ENCODE measurements around the gene GPR179. TPM values are rescaled to one million over a fixed set of nuclear protein-coding genes. Genes with fewer than 3 reads are reported as not detected.

Gene GPR179
- under 1 TPM; 0.09 to 0.60 TPM for total RNA-seq

GRCh38 chr17:38343608-38344419 is at the start of gene GPR179:
Gene GPR179 (minus strand): TSS chr17:38343956. CDS start chr17:38343789, 167 bp downstream.
- no peaks in the 10 kb centered on the region for H3K27me3 Mint-ChIP-seq (ENCODE audit: low read depth)
- H3K27ac Mint-ChIP-seq: no peak within 1 kb of the TSS
- no peaks in the 10 kb centered on the region for H3K36me3 Mint-ChIP-seq (ENCODE audit: insufficient read depth in 2 of 2)
- peaks cover under 1% of the 10 kb centered on the region for H3K4me1 Mint-ChIP-seq (ENCODE audit: low read depth)
- ATAC-seq (replicated peaks in 1 of 2) (no peak), DNase-seq (no peak)
- H3K9me3 Mint-ChIP-seq: no peaks in the 10 kb centered on the region
- H3K4me3 Mint-ChIP-seq: no peak within 1 kb of the TSS

GRCh38 chr17:38379448-38379847 is 35.7 kb upstream of the GPR179 start:
- Mint-ChIP-seq H3K27ac (no peak overlapping the region), H3K36me3 (ENCODE audit: insufficient read depth in 2 of 2) (no peaks in the 10 kb centered on the region), H3K4me3 (no peak overlapping the region), H3K9me3 (no peaks in the 10 kb centered on the region), H3K4me1 (ENCODE audit: low read depth) (no peaks in the 10 kb centered on the region), H3K27me3 (ENCODE audit: low read depth) (no peaks in the 10 kb centered on the region)
- no peak for DNase-seq
- no peak for ATAC-seq (replicated peaks in 1 of 2)

GRCh38 chr17:38369124-38369886 is 25.5 kb upstream of the GPR179 start:
- no peaks in the 10 kb centered on the region for H3K27me3 Mint-ChIP-seq (ENCODE audit: low read depth)
- no peak for ATAC-seq (replicated peaks in 1 of 2)
- H3K36me3 Mint-ChIP-seq (ENCODE audit: insufficient read depth in 2 of 2): peaks cover 3 to 20% of the 10 kb centered on the region in 2 donors

GRCh38 chr17:38364741-38365140 is 21.0 kb upstream of the GPR179 start:
- no peak for ATAC-seq (replicated peaks in 1 of 2)
- no peak overlapping the region for H3K4me3 Mint-ChIP-seq
- DNase-seq: no peak
- H3K27ac Mint-ChIP-seq: no peak overlapping the region
- no peaks in the 10 kb centered on the region for H3K4me1 Mint-ChIP-seq (ENCODE audit: low read depth)
- peaks cover 0 to 5% of the 10 kb centered on the region in 2 donors for H3K36me3 Mint-ChIP-seq (ENCODE audit: insufficient read depth in 2 of 2)
- no peaks in the 10 kb centered on the region for H3K27me3 Mint-ChIP-seq (ENCODE audit: low read depth)
- no peaks in the 10 kb centered on the region for H3K9me3 Mint-ChIP-seq

More at GRCh38 chr17:38369124-38369886, 25.5 kb upstream of the GPR179 start:
- H3K27ac Mint-ChIP-seq: no peak overlapping the region
- H3K4me3 Mint-ChIP-seq: no peak overlapping the region
- H3K4me1 Mint-ChIP-seq (ENCODE audit: low read depth): no peaks in the 10 kb centered on the region
- DNase-seq: no peak
- no peaks in the 10 kb centered on the region for H3K9me3 Mint-ChIP-seq

GRCh38 chr17:38363016-38363415 is 19.3 kb upstream of the GPR179 start:
- Mint-ChIP-seq H3K4me3 (no peak overlapping the region), H3K9me3 (no peaks in the 10 kb centered on the region), H3K36me3 (ENCODE audit: insufficient read depth in 2 of 2) (no peaks in the 10 kb centered on the region), H3K27me3 (ENCODE audit: low read depth) (no peaks in the 10 kb centered on the region), H3K4me1 (ENCODE audit: low read depth) (no peaks in the 10 kb centered on the region), H3K27ac (no peak overlapping the region)
- DNase-seq (no peak), ATAC-seq (replicated peaks in 1 of 2) (no peak)

GRCh38 chr17:38361694-38362465 is 18.1 kb upstream of the GPR179 start:
- Mint-ChIP-seq H3K27ac (no peak overlapping the region), H3K4me1 (ENCODE audit: low read depth) (peaks cover 9% of the 10 kb centered on the region), H3K27me3 (ENCODE audit: low read depth) (no peaks in the 10 kb centered on the region), H3K4me3 (no peak overlapping the region), H3K36me3 (ENCODE audit: insufficient read depth in 2 of 2) (no peaks in the 10 kb centered on the region), H3K9me3 (no peaks in the 10 kb centered on the region)
- DNase-seq (no peak), ATAC-seq (replicated peaks in 1 of 2) (no peak)

GRCh38 chr17:38358586-38359513 is 15.1 kb upstream of the GPR179 start:
- H3K27me3 Mint-ChIP-seq (ENCODE audit: low read depth): no peaks in the 10 kb centered on the region
- no peaks in the 10 kb centered on the region for H3K9me3 Mint-ChIP-seq
- H3K27ac Mint-ChIP-seq: no peak overlapping the region
- DNase-seq (no peak), ATAC-seq (replicated peaks in 1 of 2) (no peak)
- peaks cover 37% of the 10 kb centered on the region for H3K4me1 Mint-ChIP-seq (ENCODE audit: low read depth)
- H3K36me3 Mint-ChIP-seq (ENCODE audit: insufficient read depth in 2 of 2): no peaks in the 10 kb centered on the region
- H3K4me3 Mint-ChIP-seq: no peak overlapping the region

- Mint-ChIP-seq H3K4me3 (no peak overlapping the region), H3K4me1 (ENCODE audit: low read depth) (peaks cover 47% of the 10 kb centered on the region), H3K36me3 (ENCODE audit: insufficient read depth in 2 of 2) (no peaks in the 10 kb centered on the region), H3K27me3 (ENCODE audit: low read depth) (no peaks in the 10 kb centered on the region), H3K9me3 (no peaks in the 10 kb centered on the region), H3K27ac (no peak overlapping the region)
- no peak for ATAC-seq (replicated peaks in 1 of 2)
- no peak for DNase-seq
These were observed 13.8 kb upstream of the GPR179 start for GRCh38 chr17:38357486-38358123.

- no peak for ATAC-seq (replicated peaks in 1 of 2)
- no peaks in the 10 kb centered on the region for H3K36me3 Mint-ChIP-seq (ENCODE audit: insufficient read depth in 2 of 2)
- H3K27me3 Mint-ChIP-seq (ENCODE audit: low read depth): no peaks in the 10 kb centered on the region
- peak overlapping the region in 1 of 2 donors; percentile 10 for H3K4me3 Mint-ChIP-seq
- no peaks in the 10 kb centered on the region for H3K9me3 Mint-ChIP-seq
- no peak overlapping the region for H3K27ac Mint-ChIP-seq
- peaks cover 52% of the 10 kb centered on the region for H3K4me1 Mint-ChIP-seq (ENCODE audit: low read depth)
- DNase-seq: no peak
These were observed 11.5 kb upstream of the GPR179 start for GRCh38 chr17:38355251-38355650.

- peak overlapping the region; percentile 79 to 84 for H3K4me3 Mint-ChIP-seq
- DNase-seq: no peak
These were observed 10.7 kb upstream of the GPR179 start for GRCh38 chr17:38354466-38354865.

GRCh38 chr17:38353668-38354067 is 9.9 kb upstream of the GPR179 start:
- ATAC-seq (replicated peaks in 1 of 2): no peak
- Mint-ChIP-seq H3K27ac (no peak overlapping the region), H3K27me3 (ENCODE audit: low read depth) (no peaks in the 10 kb centered on the region), H3K4me1 (ENCODE audit: low read depth) (peaks cover 60% of the 10 kb centered on the region), H3K9me3 (no peaks in the 10 kb centered on the region), H3K4me3 (peak overlapping the region; percentile 79 to 84), H3K36me3 (ENCODE audit: insufficient read depth in 2 of 2) (no peaks in the 10 kb centered on the region)
- DNase-seq: no peak

More at GRCh38 chr17:38354466-38354865, 10.7 kb upstream of the GPR179 start:
- Mint-ChIP-seq H3K36me3 (ENCODE audit: insufficient read depth in 2 of 2) (no peaks in the 10 kb centered on the region), H3K27me3 (ENCODE audit: low read depth) (no peaks in the 10 kb centered on the region), H3K27ac (peak overlapping the region; percentile 8), H3K4me1 (ENCODE audit: low read depth) (peaks cover 54% of the 10 kb centered on the region), H3K9me3 (no peaks in the 10 kb centered on the region)
- no peak for ATAC-seq (replicated peaks in 1 of 2)
